Kasumi-1 (cell line): Measurements from ENCODE around the gene GMEB2.
"Not testable (repeated sequence)": the region's sequence is repeated elsewhere in the genome, so short reads cannot be mapped to it uniquely, and the experiment has no call there.

Experiments used
- DNase-seq, 2 experiments: peaks; one replicate each; lab custom pipeline; 2025; lab: John Stamatoyannopoulos, UW

Gene GMEB2

GRCh38 chr20:63612276-63612931 lies 14.5 kb downstream of the GMEB2 start:
- DNase-seq = peak; percentile 62 to 71

DNA sequence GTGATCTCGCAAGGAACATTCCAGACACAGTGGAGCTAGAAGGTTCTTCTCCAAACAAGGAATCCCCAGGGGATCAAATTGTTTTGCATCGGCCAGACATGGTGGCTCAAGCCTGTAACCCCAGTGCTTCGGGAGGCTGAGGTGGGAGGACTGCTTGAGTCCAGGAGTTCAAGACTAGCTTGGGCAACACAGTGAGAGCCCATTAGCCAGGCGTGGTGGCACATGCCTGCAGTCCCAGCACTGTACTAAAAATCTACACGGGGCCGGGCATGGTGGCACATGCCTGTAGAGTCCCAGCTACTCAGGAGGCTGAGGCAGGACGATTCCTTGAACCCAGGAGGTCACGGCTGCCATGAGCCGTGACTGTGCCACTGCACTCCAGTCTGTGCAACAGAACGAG lies 15.3 kb downstream of the GMEB2 start:
- DNase-seq = no peak

DNA sequence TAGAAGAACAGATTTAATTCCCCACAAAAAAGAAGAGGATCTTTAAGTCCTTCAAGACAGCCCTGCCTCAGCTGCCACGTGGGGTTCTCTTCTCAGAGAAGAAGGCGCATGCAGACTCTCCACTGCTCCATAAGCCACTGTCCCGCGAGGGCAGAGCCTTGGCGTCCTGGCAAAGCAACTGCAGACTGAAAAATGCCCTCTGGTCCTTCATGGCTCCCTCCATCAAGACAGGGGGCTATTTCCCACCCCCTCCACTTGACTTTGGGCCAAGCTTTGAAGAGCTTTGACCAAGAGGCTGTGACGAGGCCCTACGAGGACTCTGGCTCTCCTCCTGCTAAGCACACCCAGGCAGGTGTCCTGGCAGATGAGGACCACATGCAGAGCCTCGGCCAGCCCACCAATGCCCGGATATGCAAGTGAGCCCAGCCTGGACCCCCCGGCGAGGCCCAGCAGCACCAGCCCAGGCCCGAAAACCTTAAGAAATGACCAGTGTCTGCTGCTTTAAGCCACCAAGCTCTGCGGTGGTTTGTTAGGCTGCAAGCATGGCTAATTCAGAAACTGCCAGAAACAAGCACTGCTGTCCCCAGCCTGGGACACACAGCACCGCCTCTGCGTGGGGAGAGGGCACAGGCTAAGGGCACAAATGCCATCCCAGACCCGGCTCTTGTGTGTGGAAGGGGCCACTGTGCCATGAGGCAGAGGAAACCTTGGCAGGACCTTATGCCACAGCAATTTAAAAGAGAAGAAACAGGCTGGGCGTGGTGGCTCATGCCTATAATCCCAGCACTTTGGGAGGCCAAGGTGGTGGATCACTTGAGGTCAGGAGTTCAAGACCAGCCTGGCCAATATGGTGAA lies 16.1 kb downstream of the GMEB2 start:
- no peak for DNase-seq

GRCh38 chr20:63606686-63607085 lies 20.2 kb downstream of the GMEB2 start:
- peak; percentile 32 to 50 for DNase-seq

DNA sequence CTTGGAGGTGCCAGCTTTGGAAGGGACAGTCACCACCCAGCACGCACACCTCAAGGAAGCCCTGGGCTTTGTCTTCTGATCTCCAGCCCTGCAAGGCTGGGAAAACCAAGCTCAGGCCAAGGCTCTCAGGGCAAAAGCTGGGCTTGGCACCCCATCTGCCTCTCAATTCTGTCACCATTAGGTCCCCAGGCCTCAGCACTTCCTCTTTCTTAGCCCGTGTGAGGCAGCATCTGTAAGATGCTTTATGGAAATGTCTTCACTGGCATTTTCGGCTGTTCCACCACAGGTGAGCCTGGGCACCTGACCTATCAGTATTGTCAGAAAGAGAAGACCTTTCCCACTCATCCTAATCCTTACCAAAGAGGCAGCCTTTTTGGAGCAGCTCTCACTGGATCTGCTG lies 24.6 kb downstream of the GMEB2 start:
- DNase-seq = peak; percentile 32 to 63

DNA sequence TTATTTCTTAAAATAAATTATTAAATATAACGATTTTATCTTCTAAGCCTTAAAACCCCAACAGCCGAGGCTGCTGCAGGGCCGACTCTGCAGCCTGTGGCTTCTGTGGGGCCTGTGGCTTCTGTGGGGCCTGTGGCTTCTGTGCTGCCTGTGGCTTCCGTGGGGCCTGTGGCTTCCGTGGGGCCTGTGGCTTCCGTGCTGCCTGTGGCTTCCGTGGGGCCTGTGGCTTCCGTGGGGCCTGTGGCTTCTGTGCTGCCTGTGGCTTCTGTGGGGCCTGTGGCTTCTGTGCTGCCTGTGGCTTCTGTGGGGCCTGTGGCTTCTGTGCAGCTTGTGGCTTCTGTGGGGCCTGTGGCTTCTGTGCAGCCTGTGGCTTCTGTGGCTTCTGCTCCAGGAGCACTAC lies 25.2 kb downstream of the GMEB2 start:
- not testable (repeated sequence) for DNase-seq

- no peak for DNase-seq
Measured at GRCh38 chr20:63599396-63600050, 27.4 kb downstream of the GMEB2 start.

DNA sequence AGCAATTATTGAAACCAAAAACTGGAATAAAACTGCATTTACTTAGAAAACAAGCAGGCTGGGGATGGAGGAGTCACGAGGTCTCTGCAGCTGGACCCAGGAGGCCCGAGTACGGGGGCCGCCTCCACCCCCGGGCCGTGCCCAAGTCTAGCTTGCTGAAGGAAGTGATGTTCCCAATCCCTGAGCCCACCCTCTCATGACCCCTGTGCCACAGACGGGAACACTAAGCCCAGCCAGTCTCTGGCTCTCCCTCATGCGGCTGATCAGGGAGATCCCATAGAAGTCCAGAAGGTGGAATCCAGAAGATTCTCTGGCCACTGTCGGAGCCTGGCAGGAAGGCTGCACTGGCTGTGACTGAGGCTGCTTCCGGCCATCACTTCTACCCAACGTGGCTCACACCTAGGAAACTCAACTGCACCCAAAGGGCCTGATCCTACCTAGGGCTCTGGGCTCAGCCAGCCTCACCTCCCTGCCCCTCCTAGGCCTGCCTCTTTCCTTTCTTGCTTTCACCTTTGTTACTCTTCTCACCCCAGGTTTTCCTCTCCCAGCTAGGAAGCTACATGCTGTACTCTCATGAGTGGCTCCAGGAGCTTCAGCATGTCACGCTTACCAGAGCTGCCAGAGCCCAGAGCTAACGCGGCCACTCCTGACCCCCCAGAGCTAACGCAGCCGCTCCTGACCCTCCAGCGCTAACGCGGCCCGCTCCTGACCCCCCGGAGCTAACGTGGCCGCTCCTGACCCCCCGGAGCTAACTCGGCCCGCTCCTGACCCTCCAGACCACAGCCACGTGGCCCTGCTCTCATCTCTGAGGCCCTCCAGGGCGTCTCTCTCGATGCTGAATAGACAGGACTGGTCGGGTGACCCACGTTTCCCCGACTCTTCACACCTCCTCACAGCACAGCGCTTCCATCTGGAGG lies 28.2 kb downstream of the GMEB2 start:
- no peak for DNase-seq

DNA sequence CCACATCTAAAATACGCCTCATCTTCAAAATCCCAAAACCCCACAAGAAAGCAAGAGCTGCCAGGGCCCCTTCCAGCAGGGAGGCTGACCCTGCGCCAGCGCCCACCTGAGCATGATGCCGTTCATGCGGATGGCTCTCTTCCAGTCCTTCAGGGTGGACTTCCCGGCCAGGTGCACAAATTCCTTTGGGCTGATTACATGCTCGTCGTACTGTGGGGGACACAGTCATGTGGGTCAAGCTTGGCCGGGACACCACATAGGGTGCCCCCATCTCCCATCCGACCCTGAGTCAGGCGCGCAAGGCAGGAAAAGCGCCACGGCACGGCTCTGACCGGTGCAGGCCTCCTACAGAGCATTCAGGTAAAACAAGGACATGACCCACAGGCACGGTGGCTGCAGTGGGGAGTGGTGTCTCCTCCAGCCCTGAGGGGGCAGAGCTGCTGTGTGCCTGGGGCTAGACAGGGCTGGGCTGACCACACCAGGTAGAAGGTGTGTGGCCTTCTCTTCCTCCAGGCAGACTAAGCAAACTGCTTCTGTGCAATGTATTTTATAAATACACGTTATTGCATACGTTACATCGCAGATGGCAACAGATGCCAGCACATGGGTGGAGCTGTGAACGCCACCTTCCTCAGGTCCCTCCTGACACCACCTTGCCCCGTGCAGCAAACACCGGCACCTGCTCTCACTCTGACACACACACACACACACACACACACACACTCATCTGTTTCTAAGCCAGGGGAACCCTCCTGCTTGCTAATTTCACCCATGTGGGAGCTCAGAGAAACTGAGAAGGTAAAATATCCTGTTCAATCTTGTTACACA lies 29.0 kb downstream of the GMEB2 start:
- DNase-seq = no peak

GRCh38 chr20:63596423-63596822 lies 30.5 kb downstream of the GMEB2 start:
- no peak for DNase-seq

GRCh38 chr20:63595416-63596127 lies 31.3 kb downstream of the GMEB2 start:
- DNase-seq = no peak

- no peak for DNase-seq
Measured at GRCh38 chr20:63594043-63594561, 32.8 kb downstream of the GMEB2 start.

DNA sequence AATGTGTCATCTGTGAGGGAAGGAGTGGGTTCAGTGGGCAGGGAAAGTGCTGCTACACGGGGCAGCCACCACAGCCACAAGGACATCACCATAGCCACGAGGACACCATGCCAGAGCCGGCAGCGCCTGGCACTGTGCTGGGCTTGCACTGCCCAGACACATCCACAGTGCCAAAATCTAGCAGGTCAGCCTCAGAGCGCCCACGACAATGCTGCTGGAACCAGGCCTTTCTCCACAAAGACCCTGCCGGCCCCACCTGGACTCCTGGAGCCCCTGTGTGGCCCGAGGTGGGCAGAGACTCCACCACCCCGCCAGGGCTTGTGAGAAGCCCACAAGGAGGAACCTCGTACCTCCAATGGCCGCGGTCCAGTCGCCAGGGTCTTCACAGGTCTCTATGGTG lies 34.2 kb downstream of the GMEB2 start:
- no peak for DNase-seq

GRCh38 chr20:63591786-63592355 lies 35.0 kb downstream of the GMEB2 start:
- no peak for DNase-seq

DNA sequence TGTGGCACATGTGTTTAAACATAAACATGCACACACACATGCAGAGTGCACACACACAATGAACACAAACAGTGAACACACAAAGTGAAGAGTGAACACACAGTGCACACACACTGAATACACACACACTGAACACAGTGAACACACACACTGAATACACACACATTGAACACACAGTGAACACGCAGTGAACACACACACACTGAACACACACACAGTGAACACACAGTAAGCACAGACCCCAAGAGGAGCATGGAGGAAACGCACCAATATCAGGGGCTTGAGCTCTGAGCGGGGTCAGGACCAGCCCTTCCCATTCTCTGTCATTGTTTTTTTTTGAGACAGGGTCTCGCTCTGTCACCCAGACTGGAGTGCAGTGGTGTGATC lies 35.8 kb downstream of the GMEB2 start:
- DNase-seq = no peak

- DNase-seq = no peak
Measured at GRCh38 chr20:63590218-63591146, 36.4 kb downstream of the GMEB2 start.

- DNase-seq = no peak
Measured at GRCh38 chr20:63589261-63590217, 37.4 kb downstream of the GMEB2 start.
